GM06990 (cell line): Measurements from ENCODE around the gene KCTD17.

Source experiments
- DNase-seq: peaks from one replicate; pipeline ENCODE4 v3.0.0-alpha.2; 2011; ENCODE audit not compliant: insufficient read length; ENCODE audit errors: extremely low read depth
- H3K27me3 ChIP-seq: replicated peaks from 2 replicates; pipeline ENCODE4 v1.6.0; 2011; ENCODE audit warnings: low read length; ENCODE audit not compliant: control insufficient read depth, insufficient read depth
- H3K36me3 ChIP-seq: 2 replicates; pipeline ENCODE4 v1.5.1; 2011; ENCODE audit warnings: low read length; ENCODE audit not compliant: control insufficient read depth, insufficient read depth
- H3K4me3 ChIP-seq: replicated peaks from 2 replicates; pipeline ENCODE4 v1.5.1; 2011; ENCODE audit warnings: low read depth, mild to moderate bottlenecking, control low read depth, low read length
- TF ChIP-seq, protein P1 (sequence below): IDR thresholded peaks from 2 replicates; pipeline ENCODE4 v1.5.1; 2011; ENCODE audit warnings: low read length, control low read depth, mild to moderate bottlenecking, inconsistent platforms; ENCODE audit not compliant: insufficient read depth, poor library complexity, severe bottlenecking

KCTD17 gene

DNA sequence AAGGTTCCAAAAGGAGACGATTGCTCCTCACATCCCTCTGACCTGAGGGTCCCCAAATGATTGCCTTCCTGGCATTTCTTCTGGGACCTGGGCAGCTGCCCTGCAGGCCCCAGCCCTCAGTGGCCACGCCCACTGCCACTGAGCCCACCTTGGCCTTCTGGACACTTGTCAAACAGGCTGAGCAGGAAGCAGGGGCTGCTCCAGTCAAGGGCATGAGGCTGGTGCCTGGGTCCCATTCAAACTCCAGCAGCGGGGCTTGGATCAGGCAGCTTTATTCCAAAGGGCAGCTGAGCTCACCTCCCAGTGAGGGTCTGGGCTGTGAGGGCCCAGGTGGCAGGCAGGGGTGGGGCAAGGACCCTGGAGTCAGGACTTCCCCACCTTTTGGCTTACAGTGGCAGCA is 13.6 kb downstream of the KCTD17 start:
- Histone ChIP-seq H3K4me3 (no peak overlapping the region), H3K36me3 (no peaks in the 10 kb centered on the region), H3K27me3 (no peaks in the 10 kb centered on the region)
- TF ChIP-seq, protein P1, sequence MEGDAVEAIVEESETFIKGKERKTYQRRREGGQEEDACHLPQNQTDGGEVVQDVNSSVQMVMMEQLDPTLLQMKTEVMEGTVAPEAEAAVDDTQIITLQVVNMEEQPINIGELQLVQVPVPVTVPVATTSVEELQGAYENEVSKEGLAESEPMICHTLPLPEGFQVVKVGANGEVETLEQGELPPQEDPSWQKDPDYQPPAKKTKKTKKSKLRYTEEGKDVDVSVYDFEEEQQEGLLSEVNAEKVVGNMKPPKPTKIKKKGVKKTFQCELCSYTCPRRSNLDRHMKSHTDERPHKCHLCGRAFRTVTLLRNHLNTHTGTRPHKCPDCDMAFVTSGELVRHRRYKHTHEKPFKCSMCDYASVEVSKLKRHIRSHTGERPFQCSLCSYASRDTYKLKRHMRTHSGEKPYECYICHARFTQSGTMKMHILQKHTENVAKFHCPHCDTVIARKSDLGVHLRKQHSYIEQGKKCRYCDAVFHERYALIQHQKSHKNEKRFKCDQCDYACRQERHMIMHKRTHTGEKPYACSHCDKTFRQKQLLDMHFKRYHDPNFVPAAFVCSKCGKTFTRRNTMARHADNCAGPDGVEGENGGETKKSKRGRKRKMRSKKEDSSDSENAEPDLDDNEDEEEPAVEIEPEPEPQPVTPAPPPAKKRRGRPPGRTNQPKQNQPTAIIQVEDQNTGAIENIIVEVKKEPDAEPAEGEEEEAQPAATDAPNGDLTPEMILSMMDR = no peak
- no peak for DNase-seq

DNA sequence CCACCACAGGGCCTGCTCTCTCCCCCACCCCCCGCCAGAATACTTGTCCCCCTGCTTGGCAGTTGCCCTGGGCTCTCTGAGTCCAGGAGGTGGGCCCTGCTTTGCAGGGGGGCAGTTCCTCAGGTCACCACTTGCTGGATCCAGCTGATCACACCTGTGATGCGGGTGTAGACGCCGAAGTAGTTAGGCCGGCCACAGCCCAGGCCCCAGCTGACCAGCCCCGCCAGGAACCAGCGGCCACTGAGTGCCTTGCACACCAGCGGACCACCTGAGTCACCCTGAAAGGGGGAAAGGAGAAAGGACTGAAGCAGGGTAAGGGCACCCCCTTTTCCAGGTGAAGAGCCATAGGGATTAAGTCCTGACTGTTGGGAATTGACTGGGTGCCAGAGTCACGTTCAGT is 14.4 kb downstream of the KCTD17 start:
- Histone ChIP-seq H3K27me3 (no peaks in the 10 kb centered on the region; the same call in 1 of the 2 replicates), H3K36me3 (no peaks in the 10 kb centered on the region), H3K4me3 (no peak overlapping the region)
- DNase-seq = no peak
- TF ChIP-seq, protein P1 = no peak

DNA sequence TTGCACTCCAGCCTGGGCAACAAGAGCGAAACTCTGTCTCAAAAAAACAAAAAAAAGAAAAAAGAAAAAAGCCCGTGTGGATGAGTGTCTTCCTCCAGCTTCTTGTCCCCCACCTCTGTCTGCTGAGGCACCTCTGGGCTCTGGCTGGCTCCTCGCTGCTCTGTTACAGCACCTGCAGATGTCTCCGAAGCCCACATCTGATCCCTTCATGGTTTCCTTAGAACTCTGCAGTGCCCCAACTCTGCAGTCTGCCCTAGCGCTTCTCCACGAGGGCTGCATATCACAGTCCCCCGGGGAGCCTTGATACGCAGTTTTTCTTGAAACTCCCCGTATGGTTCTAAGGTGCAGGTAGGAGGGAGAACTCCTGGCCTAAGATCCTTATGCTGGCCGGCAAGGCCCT is 15.9 kb downstream of the KCTD17 start:
- TF ChIP-seq, protein P1 = no peak
- H3K27me3 ChIP-seq = no peaks in the 10 kb centered on the region; the same call in 1 of the 2 replicates
- H3K36me3 ChIP-seq = no peaks in the 10 kb centered on the region
- no peak overlapping the region for H3K4me3 ChIP-seq
- no peak for DNase-seq

DNA sequence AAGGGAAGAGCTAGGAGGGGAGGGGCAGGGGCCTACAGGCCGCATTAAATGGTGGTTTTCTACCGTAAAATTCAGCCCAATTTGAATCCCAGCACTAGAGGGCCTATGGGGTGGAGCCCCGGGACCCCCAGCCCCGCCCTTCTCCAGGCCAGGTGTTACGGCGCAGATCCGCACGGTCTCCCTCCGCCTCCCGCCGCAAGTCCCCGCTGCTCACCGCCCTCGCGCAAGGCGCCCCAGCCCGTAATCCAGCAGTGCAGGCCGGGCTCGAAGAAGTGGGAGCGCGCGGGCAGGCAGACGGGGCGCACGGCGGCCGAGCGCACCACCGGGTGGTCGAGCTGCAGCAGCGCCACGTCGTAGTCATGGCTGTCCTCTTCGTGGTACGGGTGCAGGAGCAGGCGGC is 17.3 kb downstream of the KCTD17 start:
- H3K4me3 ChIP-seq = no peak overlapping the region
- H3K36me3 ChIP-seq = no peaks in the 10 kb centered on the region
- no peak for DNase-seq
- H3K27me3 ChIP-seq = no peaks in the 10 kb centered on the region; the same call in 1 of the 2 replicates
- TF ChIP-seq, protein P1 = no peak

DNA sequence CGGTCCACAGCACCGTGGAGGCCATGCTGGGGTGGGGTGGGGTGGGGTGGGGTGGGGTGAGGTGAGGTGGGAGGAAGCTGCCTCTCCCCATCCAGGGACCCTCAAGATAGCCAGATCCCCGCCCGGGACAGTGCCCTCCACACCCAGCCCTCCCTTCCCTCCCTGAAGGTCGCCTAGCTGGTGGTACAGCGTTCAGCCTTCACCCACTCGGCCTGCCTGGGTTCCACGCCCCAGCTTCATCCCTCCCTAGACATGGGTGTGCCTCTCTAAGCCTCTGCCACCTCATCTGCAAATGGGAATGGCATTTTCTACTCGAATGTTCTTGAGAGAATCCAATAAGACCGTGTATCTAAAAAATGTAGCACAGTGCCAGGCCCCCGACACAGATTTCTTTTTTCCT is 17.8 kb downstream of the KCTD17 start:
- H3K4me3 ChIP-seq = no peak overlapping the region

More for the DNA sequence above, 17.8 kb downstream of the KCTD17 start:
- TF ChIP-seq, protein P1 = no peak
- no peak for DNase-seq
- Histone ChIP-seq H3K27me3 (no peaks in the 10 kb centered on the region; the same call in 1 of the 2 replicates), H3K36me3 (no peaks in the 10 kb centered on the region)
